NB4 (cell line): ENCODE data around the gene PLEKHA6.

Experiments used
- MYC ChIP-seq: IDR thresholded peaks from 2 replicates; pipeline ENCODE4 v1.6.1; 2011; ENCODE audit warnings: low read depth, low read length
- POLR2A ChIP-seq: IDR thresholded peaks from 2 replicates; pipeline ENCODE4 v1.6.1; 2011; ENCODE audit warnings: mild to moderate bottlenecking; ENCODE audit not compliant: insufficient read length; ENCODE audit errors: extremely low read depth
- TF ChIP-seq, protein P1 (sequence below): IDR thresholded peaks from one replicate; pipeline ENCODE4 v1.5.1; 2012; ENCODE audit warnings: low read depth, low read length
- TF ChIP-seq, protein P2 (sequence below): IDR thresholded peaks from 2 replicates; pipeline ENCODE4 v1.6.1; 2011; ENCODE audit warnings: low read depth, low read length

GRCh38 chr1:204338360-204338759, 21.4 kb downstream of the PLEKHA6 start:
- TF ChIP-seq, protein P1, sequence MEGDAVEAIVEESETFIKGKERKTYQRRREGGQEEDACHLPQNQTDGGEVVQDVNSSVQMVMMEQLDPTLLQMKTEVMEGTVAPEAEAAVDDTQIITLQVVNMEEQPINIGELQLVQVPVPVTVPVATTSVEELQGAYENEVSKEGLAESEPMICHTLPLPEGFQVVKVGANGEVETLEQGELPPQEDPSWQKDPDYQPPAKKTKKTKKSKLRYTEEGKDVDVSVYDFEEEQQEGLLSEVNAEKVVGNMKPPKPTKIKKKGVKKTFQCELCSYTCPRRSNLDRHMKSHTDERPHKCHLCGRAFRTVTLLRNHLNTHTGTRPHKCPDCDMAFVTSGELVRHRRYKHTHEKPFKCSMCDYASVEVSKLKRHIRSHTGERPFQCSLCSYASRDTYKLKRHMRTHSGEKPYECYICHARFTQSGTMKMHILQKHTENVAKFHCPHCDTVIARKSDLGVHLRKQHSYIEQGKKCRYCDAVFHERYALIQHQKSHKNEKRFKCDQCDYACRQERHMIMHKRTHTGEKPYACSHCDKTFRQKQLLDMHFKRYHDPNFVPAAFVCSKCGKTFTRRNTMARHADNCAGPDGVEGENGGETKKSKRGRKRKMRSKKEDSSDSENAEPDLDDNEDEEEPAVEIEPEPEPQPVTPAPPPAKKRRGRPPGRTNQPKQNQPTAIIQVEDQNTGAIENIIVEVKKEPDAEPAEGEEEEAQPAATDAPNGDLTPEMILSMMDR: no peak
- TF ChIP-seq, protein P2, sequence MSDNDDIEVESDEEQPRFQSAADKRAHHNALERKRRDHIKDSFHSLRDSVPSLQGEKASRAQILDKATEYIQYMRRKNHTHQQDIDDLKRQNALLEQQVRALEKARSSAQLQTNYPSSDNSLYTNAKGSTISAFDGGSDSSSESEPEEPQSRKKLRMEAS: no peak
- TF ChIP-seq POLR2A: no peak
- no peak for TF ChIP-seq MYC
